ENCODE data around the gene UROC1. TPM values are rescaled to one million over a fixed set of nuclear protein-coding genes. Genes with fewer than 3 reads are reported as not detected.
A peak's percentile ranks its signal among the peaks of the same experiment; 100 is the strongest.

UROC1 gene
- total RNA-seq, 1 donor from 2014 or later = not detected

GRCh38 chr3:126464997-126465396 lies 52.6 kb downstream of the UROC1 start:
- DNase-seq (ENCODE audit: low spot score) = peak; percentile 86

GRCh38 chr3:126464494-126464893 lies 53.1 kb downstream of the UROC1 start:
- no peak for DNase-seq (ENCODE audit: low spot score)

- DNase-seq (ENCODE audit: low spot score) = peak; percentile 22
These were observed 53.5 kb downstream of the UROC1 start for GRCh38 chr3:126464093-126464492.

- no peak for DNase-seq (ENCODE audit: low spot score)
These were observed 54.1 kb downstream of the UROC1 start for GRCh38 chr3:126463521-126463920.

GRCh38 chr3:126461450-126462070 lies 56.0 kb downstream of the UROC1 start:
- peak; percentile 43 for DNase-seq (ENCODE audit: low spot score)

- peak; percentile 51 for DNase-seq (ENCODE audit: low spot score)
These were observed 57.2 kb downstream of the UROC1 start for GRCh38 chr3:126460381-126460780.

GRCh38 chr3:126459763-126460127 lies 57.8 kb downstream of the UROC1 start:
- no peak for DNase-seq (ENCODE audit: low spot score)

GRCh38 chr3:126459111-126459762 lies 58.3 kb downstream of the UROC1 start:
- no peak for DNase-seq (ENCODE audit: low spot score)

- peak; percentile 65 for DNase-seq (ENCODE audit: low spot score)
These were observed 60.7 kb downstream of the UROC1 start for GRCh38 chr3:126456766-126457388.

- DNase-seq (ENCODE audit: low spot score) = peak; percentile 81
These were observed 61.4 kb downstream of the UROC1 start for GRCh38 chr3:126456211-126456610.

GRCh38 chr3:126454437-126455198 lies 63.0 kb downstream of the UROC1 start:
- no peak for DNase-seq (ENCODE audit: low spot score)

- DNase-seq (ENCODE audit: low spot score) = no peak
These were observed 63.5 kb downstream of the UROC1 start for GRCh38 chr3:126454025-126454424.

GRCh38 chr3:126452213-126452612 lies 65.4 kb downstream of the UROC1 start:
- DNase-seq (ENCODE audit: low spot score) = peak; percentile 45

- DNase-seq (ENCODE audit: low spot score) = peak; percentile 49
These were observed 66.1 kb downstream of the UROC1 start for GRCh38 chr3:126451511-126451910.

- DNase-seq (ENCODE audit: low spot score) = no peak
These were observed 66.8 kb downstream of the UROC1 start for GRCh38 chr3:126450744-126451143.

- DNase-seq (ENCODE audit: low spot score) = no peak
These were observed 67.4 kb downstream of the UROC1 start for GRCh38 chr3:126450219-126450618.

GRCh38 chr3:126449621-126450051 lies 67.9 kb downstream of the UROC1 start:
- DNase-seq (ENCODE audit: low spot score) = no peak

- DNase-seq (ENCODE audit: low spot score) = no peak
These were observed 68.7 kb downstream of the UROC1 start for GRCh38 chr3:126448893-126449180.

GRCh38 chr3:126448136-126448892 lies 69.3 kb downstream of the UROC1 start:
- DNase-seq (ENCODE audit: low spot score) = no peak

GRCh38 chr3:126447456-126448106 lies 70.0 kb downstream of the UROC1 start:
- DNase-seq (ENCODE audit: low spot score) = no peak

GRCh38 chr3:126446791-126447190 lies 70.8 kb downstream of the UROC1 start:
- no peak for DNase-seq (ENCODE audit: low spot score)

All from mesenteric fat pad (tissue), 1 donor.